IPS-15b (cell line): ENCODE data around the gene ST8SIA4.

Experiments used
- H3K27me3 ChIP-seq: one replicate; pipeline ENCODE4 v1.6.1; 2013; ENCODE audit warnings: low read length; ENCODE audit not compliant: control insufficient read depth, insufficient read depth
- H3K36me3 ChIP-seq: one replicate; pipeline ENCODE4 v1.6.1; 2013; ENCODE audit warnings: low read length; ENCODE audit not compliant: control insufficient read depth, insufficient read depth
- H3K4me1 ChIP-seq: one replicate; pipeline ENCODE4 v1.6.1; 2013; ENCODE audit warnings: mild to moderate bottlenecking, low read length; ENCODE audit not compliant: control insufficient read depth, insufficient read depth
- H3K4me3 ChIP-seq: one replicate; pipeline ENCODE4 v1.5.1; 2013; ENCODE audit warnings: low read depth, low read length
- H3K9ac ChIP-seq: one replicate; pipeline ENCODE4 v1.6.1; 2013; ENCODE audit warnings: low read depth, mild to moderate bottlenecking, low read length
- H3K9me3 ChIP-seq: one replicate; pipeline ENCODE4 v1.6.1; 2013; ENCODE audit warnings: mild to moderate bottlenecking, low read length; ENCODE audit not compliant: control insufficient read depth, insufficient read depth

The ST8SIA4 gene

DNA sequence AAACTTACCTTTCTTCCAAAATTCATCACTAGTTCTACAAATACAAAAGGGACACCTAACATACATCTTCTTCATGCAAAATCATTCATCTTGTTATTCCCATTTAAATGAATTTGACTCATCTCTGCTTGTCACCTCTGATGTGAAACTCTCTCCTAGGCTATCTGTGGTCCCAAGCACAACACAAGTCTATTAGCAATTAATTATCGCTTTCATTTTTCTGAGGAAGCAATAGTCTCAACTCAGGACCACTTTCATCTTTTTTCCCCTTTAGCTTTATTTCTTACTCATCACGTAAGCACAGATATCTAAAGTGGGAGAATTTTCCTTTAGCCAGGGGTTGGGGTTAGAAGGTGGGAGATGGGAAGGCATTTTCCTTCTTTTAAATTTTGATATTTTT, 131.9 kb downstream of the ST8SIA4 start:
- Histone ChIP-seq H3K4me1 (peaks cover 5% of the 10 kb centered on the region), H3K27me3 (no peaks in the 10 kb centered on the region), H3K4me3 (no peak overlapping the region), H3K36me3 (no peaks in the 10 kb centered on the region), H3K9me3 (no peaks in the 10 kb centered on the region), H3K9ac (no peak overlapping the region)

DNA sequence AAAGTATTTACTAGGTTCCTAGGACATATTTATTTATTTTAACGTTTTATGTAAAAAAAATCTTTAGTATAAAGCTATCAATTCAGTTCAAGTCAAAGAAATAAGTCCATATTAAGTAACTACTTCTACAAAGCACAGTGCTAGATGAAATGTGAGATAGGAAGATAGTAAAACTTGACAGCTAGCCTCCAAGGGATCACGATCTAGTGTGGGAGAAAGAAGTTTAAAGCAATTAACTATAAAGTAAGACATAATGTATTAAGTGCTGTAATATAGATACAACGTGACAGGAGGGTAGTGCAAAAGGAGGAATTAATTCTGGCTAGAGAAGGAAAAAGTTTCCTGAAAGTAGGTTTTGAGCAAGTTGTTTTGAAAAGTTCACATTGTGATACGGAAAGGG, 134.9 kb downstream of the ST8SIA4 start:
- Histone ChIP-seq H3K4me3 (no peak overlapping the region), H3K9me3 (no peaks in the 10 kb centered on the region), H3K36me3 (no peaks in the 10 kb centered on the region), H3K27me3 (no peaks in the 10 kb centered on the region), H3K4me1 (peaks cover 4% of the 10 kb centered on the region), H3K9ac (no peak overlapping the region)

DNA sequence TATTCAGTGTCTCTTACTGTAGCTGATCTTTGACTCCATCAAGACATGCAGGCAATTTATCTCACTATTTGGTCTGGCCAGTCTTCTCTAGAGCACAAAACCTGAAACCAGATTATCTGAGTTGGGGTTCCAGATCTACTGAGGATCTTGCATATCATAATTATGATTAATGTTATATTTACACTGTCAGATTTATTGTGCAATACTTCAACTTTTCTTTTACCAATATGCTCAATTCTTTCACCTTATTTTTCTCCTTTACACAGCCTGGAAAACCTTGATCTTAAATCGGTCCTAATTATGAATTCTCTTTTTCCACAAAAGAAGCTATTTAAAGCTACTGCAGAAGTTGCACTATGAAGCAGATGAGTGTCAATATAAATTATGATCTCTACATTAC, 140.1 kb downstream of the ST8SIA4 start:
- no peaks in the 10 kb centered on the region for H3K36me3 ChIP-seq
- no peak overlapping the region for H3K4me3 ChIP-seq
- peaks cover 6% of the 10 kb centered on the region for H3K27me3 ChIP-seq
- no peaks in the 10 kb centered on the region for H3K9me3 ChIP-seq
- no peak overlapping the region for H3K9ac ChIP-seq
- H3K4me1 ChIP-seq, result no peaks in the 10 kb centered on the region

DNA sequence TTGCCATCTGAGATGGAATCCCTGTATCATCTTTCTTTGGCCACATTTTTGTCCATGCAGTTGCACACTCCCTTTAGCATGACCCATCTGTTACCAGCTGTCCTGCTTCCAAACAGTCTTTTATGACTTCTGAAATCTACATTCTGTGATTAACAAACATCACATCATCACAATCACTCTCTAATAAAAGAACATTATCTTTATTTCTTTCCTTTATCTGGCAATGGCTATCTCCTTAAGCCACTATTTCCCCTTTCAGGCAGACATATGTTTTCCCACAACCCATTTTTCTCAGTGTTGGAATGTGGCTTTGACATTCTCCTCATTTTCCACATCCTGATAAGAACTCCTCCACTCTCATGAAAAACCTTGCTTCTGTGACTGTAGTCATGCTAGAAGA, 141.0 kb downstream of the ST8SIA4 start:
- no peak overlapping the region for H3K4me3 ChIP-seq
- no peak overlapping the region for H3K9ac ChIP-seq
- peaks cover 3% of the 10 kb centered on the region for H3K4me1 ChIP-seq
- peaks cover 6% of the 10 kb centered on the region for H3K27me3 ChIP-seq
- no peaks in the 10 kb centered on the region for H3K36me3 ChIP-seq
- no peaks in the 10 kb centered on the region for H3K9me3 ChIP-seq

DNA sequence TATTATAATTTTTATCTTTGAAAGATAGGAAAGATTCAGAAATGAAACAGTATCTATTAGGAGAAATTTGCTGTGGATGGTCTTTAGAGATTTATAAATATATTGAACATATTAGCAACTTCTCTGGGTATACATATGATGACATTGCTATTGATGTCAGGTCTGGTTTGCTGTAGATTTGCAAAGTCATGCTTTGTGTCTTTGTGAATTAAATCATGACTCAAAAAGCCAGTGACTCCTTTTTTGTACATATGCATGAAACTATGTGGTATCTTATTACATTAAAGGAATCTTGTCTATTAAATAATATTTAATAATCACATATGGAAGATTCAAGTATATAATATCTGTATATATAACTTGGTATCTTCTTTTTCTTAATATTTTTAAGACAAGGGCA, 141.9 kb downstream of the ST8SIA4 start:
- no peaks in the 10 kb centered on the region for H3K9me3 ChIP-seq
- no peak overlapping the region for H3K9ac ChIP-seq
- no peaks in the 10 kb centered on the region for H3K36me3 ChIP-seq
- H3K4me3 ChIP-seq, result no peak overlapping the region
- peaks cover 13% of the 10 kb centered on the region for H3K27me3 ChIP-seq
- H3K4me1 ChIP-seq, result peaks cover 7% of the 10 kb centered on the region

DNA sequence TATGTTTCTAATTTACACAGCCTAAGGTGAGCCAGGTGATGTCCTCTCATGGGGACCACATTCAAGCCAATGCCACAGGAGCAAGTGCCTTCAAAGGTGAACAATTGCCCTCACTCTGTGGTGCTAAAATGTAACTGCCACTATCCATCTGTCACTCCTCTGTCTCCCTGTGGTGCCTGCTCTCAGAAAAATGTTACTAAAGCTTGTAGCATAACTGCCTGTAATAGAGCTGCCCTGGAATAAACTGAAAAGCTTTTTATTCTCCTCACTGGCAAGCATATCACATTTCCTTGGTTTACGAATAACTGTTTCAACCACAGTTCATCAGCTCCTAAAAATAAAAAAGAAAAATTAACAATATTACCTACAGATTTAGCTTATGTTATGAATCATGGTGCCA, 142.4 kb downstream of the ST8SIA4 start:
- no peaks in the 10 kb centered on the region for H3K36me3 ChIP-seq
- H3K4me1 ChIP-seq, result peaks cover 7% of the 10 kb centered on the region
- H3K9ac ChIP-seq, result no peak overlapping the region
- no peaks in the 10 kb centered on the region for H3K9me3 ChIP-seq
- H3K4me3 ChIP-seq, result no peak overlapping the region
- peaks cover 15% of the 10 kb centered on the region for H3K27me3 ChIP-seq

DNA sequence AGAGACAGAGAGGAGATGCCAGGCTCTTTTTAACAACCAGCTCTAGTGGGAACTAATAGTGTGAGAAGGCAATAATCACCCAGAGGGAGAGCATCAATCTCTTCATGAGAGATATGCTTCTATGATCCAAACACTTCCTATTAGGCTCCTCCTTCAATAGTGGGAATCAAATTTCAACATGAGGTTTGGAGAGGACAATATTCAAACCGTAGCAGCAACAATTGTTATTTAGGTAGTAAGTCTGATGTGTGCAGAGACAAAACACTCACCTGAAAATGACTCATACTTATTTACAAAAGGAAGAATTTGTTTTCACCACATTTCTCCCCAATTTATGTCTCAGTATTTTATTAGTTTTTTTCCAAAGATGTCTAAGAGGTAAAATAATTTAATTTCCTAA, 144.3 kb downstream of the ST8SIA4 start:
- Histone ChIP-seq H3K4me3 (no peak overlapping the region), H3K27me3 (peaks cover 15% of the 10 kb centered on the region), H3K9me3 (no peaks in the 10 kb centered on the region), H3K9ac (no peak overlapping the region), H3K4me1 (peaks cover 7% of the 10 kb centered on the region), H3K36me3 (no peaks in the 10 kb centered on the region)

DNA sequence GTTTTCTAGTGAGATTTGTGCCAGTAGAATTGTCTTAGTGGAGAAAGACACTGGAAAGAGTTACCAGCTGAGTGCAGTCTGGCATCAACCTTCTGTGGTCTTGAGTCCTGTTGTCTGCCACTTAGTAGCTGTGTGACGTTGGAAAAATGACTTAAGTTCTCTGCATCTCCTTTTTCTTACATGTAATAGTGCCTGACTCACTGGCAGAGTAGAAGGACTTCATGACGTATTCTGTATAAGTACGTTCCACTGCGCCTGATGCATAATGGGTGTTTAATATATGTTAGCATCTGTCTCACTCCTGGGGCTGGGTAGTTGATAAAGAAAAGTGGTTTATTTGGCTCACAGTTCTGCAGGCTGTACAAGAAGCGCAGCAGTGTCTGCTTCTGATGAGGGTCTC, 144.8 kb downstream of the ST8SIA4 start:
- Histone ChIP-seq H3K36me3 (no peaks in the 10 kb centered on the region), H3K9me3 (no peaks in the 10 kb centered on the region), H3K4me1 (peaks cover 7% of the 10 kb centered on the region), H3K27me3 (peaks cover 15% of the 10 kb centered on the region), H3K9ac (no peak overlapping the region), H3K4me3 (no peak overlapping the region)

DNA sequence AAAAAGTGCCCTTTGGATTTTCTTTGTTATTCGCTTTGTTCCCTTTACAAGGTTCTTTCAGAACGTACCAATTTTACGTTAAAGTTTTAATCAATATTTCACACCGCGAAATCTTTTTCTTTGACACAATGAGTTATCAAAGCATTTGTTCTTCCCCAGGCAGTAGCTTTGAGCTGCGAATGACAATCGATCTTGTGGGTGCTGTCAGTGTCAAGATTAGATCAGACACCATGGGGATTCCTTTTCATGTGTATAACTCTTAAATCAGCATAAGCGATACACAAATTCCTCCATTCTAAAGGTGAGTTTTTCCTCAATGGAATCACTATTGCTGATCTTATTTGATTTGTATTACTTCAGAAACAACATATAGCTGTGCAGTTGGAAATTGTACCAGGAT, 145.5 kb downstream of the ST8SIA4 start:
- Histone ChIP-seq H3K36me3 (no peaks in the 10 kb centered on the region), H3K4me3 (no peak overlapping the region), H3K27me3 (peaks cover 15% of the 10 kb centered on the region), H3K9ac (no peak overlapping the region), H3K4me1 (peaks cover 7% of the 10 kb centered on the region), H3K9me3 (no peaks in the 10 kb centered on the region)
